WERI-Rb-1 (cell line): ENCODE measurements around the gene ARIH1.

Experiments
- DNase-seq: peaks from one replicate; pipeline ENCODE4 v3.0.0-alpha.2; 2020
- H3K27ac ChIP-seq: fragments of 250-450 bp; sonication (Bioruptor Pico); 2 replicates; pipeline ENCODE4 v1.5.1; 2020; ENCODE audit warnings: mild to moderate bottlenecking, moderate library complexity
- H3K27me3 ChIP-seq: fragments of 250-450 bp; sonication (Bioruptor Pico); 2 replicates; pipeline ENCODE4 v1.5.1; 2021; ENCODE audit warnings: mild to moderate bottlenecking, low read depth, moderate library complexity; ENCODE audit not compliant: insufficient read depth, severe bottlenecking
- H3K36me3 ChIP-seq: fragments of 250-450 bp; sonication (Bioruptor Pico); 2 replicates; pipeline ENCODE4 v1.5.1; 2020; ENCODE audit warnings: mild to moderate bottlenecking, moderate library complexity
- H3K4me3 ChIP-seq: 2 replicates; pipeline ENCODE4 v1.5.1; 2011; ENCODE audit warnings: low read depth, mild to moderate bottlenecking, control low read depth, low read length
- H3K9me3 ChIP-seq: fragments of 250-450 bp; sonication (Bioruptor Pico); 2 replicates; pipeline ENCODE4 v1.5.1; 2021; ENCODE audit warnings: mild to moderate bottlenecking, moderate library complexity; ENCODE audit not compliant: severe bottlenecking
- CTCF ChIP-seq: IDR thresholded peaks from 2 replicates; pipeline ENCODE4 v1.5.1; 2011; ENCODE audit warnings: low read depth, mild to moderate bottlenecking, control low read depth, inconsistent platforms, low read length

The ARIH1 gene

GRCh38 chr15:72489943-72490554 is 15.9 kb downstream of the ARIH1 start:
- Histone ChIP-seq H3K27ac (no peak overlapping the region), H3K9me3 (no peaks in the 10 kb centered on the region), H3K36me3 (peaks cover 16% of the 10 kb centered on the region), H3K27me3 (no peaks in the 10 kb centered on the region), H3K4me3 (no peak overlapping the region)
- no peak for TF ChIP-seq CTCF
- no peak for DNase-seq

- Histone ChIP-seq H3K9me3 (no peaks in the 10 kb centered on the region), H3K36me3 (peaks cover 23% of the 10 kb centered on the region), H3K27ac (no peak overlapping the region), H3K27me3 (no peaks in the 10 kb centered on the region), H3K4me3 (no peak overlapping the region)
- no peak for DNase-seq
- TF ChIP-seq CTCF, result no peak
Observed at GRCh38 chr15:72491768-72492167, 17.6 kb downstream of the ARIH1 start.

- Histone ChIP-seq H3K9me3 (no peaks in the 10 kb centered on the region), H3K36me3 (peaks cover 23% of the 10 kb centered on the region), H3K27me3 (no peaks in the 10 kb centered on the region), H3K27ac (no peak overlapping the region), H3K4me3 (no peak overlapping the region)
- TF ChIP-seq CTCF, result no peak
- no peak for DNase-seq
Observed at GRCh38 chr15:72492733-72493132, 18.6 kb downstream of the ARIH1 start.

GRCh38 chr15:72493220-72493619 is 19.1 kb downstream of the ARIH1 start:
- DNase-seq, result no peak
- Histone ChIP-seq H3K4me3 (no peak overlapping the region), H3K27ac (no peak overlapping the region), H3K9me3 (no peaks in the 10 kb centered on the region), H3K27me3 (no peaks in the 10 kb centered on the region), H3K36me3 (peaks cover 23% of the 10 kb centered on the region)
- no peak for TF ChIP-seq CTCF

- H3K36me3 ChIP-seq, result peaks cover 25% of the 10 kb centered on the region
- TF ChIP-seq CTCF, result no peak
- no peaks in the 10 kb centered on the region for H3K27me3 ChIP-seq
- H3K9me3 ChIP-seq, result no peaks in the 10 kb centered on the region
- DNase-seq, result no peak
- no peak overlapping the region for H3K27ac ChIP-seq
- H3K4me3 ChIP-seq, result no peak overlapping the region
Observed at GRCh38 chr15:72495007-72495406, 20.9 kb downstream of the ARIH1 start.

GRCh38 chr15:72496783-72497182 is 22.7 kb downstream of the ARIH1 start:
- H3K27ac ChIP-seq, result no peak overlapping the region
- H3K9me3 ChIP-seq, result no peaks in the 10 kb centered on the region
- no peaks in the 10 kb centered on the region for H3K27me3 ChIP-seq
- TF ChIP-seq CTCF, result no peak
- H3K4me3 ChIP-seq, result no peak overlapping the region
- no peak for DNase-seq
- H3K36me3 ChIP-seq, result peaks cover 36% of the 10 kb centered on the region
